PC-3 (cell line): ENCODE data around the gene GLS2. TPM values are rescaled to one million over a fixed set of nuclear protein-coding genes. Genes with fewer than 3 reads are reported as not detected.

Source experiments
- ATAC-seq: fragments of 200-7000 bp; cut with Tn5 transposase; 2 replicates; pipeline ENCODE4 v1.9.1; 2020; ENCODE audit warnings: mild to moderate bottlenecking, moderate library complexity
- BruUV-seq: library from RNA; stranded (reverse); fragments of 400-500 nt; replicated peaks from 2 replicates; lab custom pipeline; 2021; lab: Mats Ljungman, UMichigan
- CTCF ChIA-PET: fragments of 300-600 bp; sonication (Branson Sonifier 250); formaldehyde crosslinking; loops from one replicate; lab custom pipeline; 2022; ENCODE audit warnings: antibody characterized with exemption; lab: Charles Lee
- POLR2A ChIA-PET: fragments of 300-600 bp; sonication (Branson Sonifier 250); formaldehyde crosslinking; loops from one replicate; lab custom pipeline; 2022; ENCODE audit warnings: antibody characterized with exemption; ENCODE audit not compliant: unreplicated experiment; lab: Charles Lee
- DNase-seq: peaks from one replicate; pipeline ENCODE4 v3.0.0-alpha.2; 2015
- H2AFZ ChIP-seq: fragments of 300-600 bp; sonication (generic); 2 replicates; pipeline ENCODE4 v1.6.0; 2016; ENCODE audit warnings: antibody characterized with exemption, low read length
- H3F3A ChIP-seq: fragments of 300-600 bp; sonication (generic); one replicate; pipeline ENCODE4 v1.6.0; 2017; ENCODE audit warnings: antibody characterized with exemption, low read length, control low read depth, mild to moderate bottlenecking; ENCODE audit not compliant: unreplicated experiment
- H3K27ac ChIP-seq: fragments of 300-600 bp; sonication (generic); 2 replicates; pipeline ENCODE4 v1.5.1; 2016; ENCODE audit warnings: mild to moderate bottlenecking, low read length
- H3K27me3 ChIP-seq: fragments of 300-600 bp; sonication (generic); 2 replicates; pipeline ENCODE4 v1.6.1; 2016; ENCODE audit warnings: low read length, mixed read lengths
- H3K36me3 ChIP-seq: fragments of 300-600 bp; sonication (generic); 2 replicates; pipeline ENCODE4 v1.6.1; 2016; ENCODE audit warnings: low read depth, mixed run types, low read length, mixed read lengths
- H3K4me1 ChIP-seq: fragments of 300-600 bp; sonication (generic); 2 replicates; pipeline ENCODE4 v1.5.1; 2016; ENCODE audit warnings: low read length; ENCODE audit not compliant: insufficient read depth
- H3K4me2 ChIP-seq: fragments of 300-600 bp; sonication (generic); 2 replicates; pipeline ENCODE4 v1.6.0; 2016; ENCODE audit warnings: low read length
- H3K4me3 ChIP-seq: fragments of 300-600 bp; sonication (generic); 2 replicates; pipeline ENCODE4 v1.5.1; 2016; ENCODE audit warnings: mild to moderate bottlenecking, low read length, mixed read lengths
- H3K79me2 ChIP-seq: fragments of 300-600 bp; sonication (generic); 2 replicates; pipeline ENCODE4 v1.6.1; 2017; ENCODE audit warnings: low read length, mixed read lengths
- H3K9ac ChIP-seq: fragments of 300-600 bp; sonication (generic); 2 replicates; pipeline ENCODE4 v1.6.0; 2016; ENCODE audit warnings: mild to moderate bottlenecking, low read length
- H3K9me2 ChIP-seq: fragments of 300-600 bp; sonication (generic); replicated peaks from 2 replicates; pipeline ENCODE4 v1.6.1; 2016; ENCODE audit warnings: mixed run types, low read length, mixed read lengths
- H3K9me3 ChIP-seq: fragments of 300-600 bp; sonication (generic); 2 replicates; pipeline ENCODE4 v1.6.1; 2016; ENCODE audit warnings: low read length, mixed read lengths
- H4K20me1 ChIP-seq: fragments of 300-600 bp; sonication (generic); 2 replicates; pipeline ENCODE4 v1.6.1; 2016; ENCODE audit warnings: low read length, mixed read lengths
- CTCF ChIP-seq: fragments of 300-600 bp; sonication (generic); conservative IDR thresholded peaks from 2 replicates; pipeline ENCODE4 v1.5.1; 2017; ENCODE audit warnings: antibody characterized with exemption, low read depth, mild to moderate bottlenecking, low read length
- EZH2 ChIP-seq: fragments of 300-600 bp; sonication (generic); IDR thresholded peaks from one replicate; pipeline ENCODE4 v1.6.1; 2017; ENCODE audit warnings: antibody characterized with exemption, mild to moderate bottlenecking, low read length; ENCODE audit not compliant: unreplicated experiment
- EZH2phosphoT487 ChIP-seq: fragments of 300-600 bp; sonication (generic); IDR thresholded peaks from 2 replicates; pipeline ENCODE4 v1.6.1; 2018; ENCODE audit warnings: mild to moderate bottlenecking, antibody characterized with exemption, low read length, borderline replicate concordance
- intact Hi-C: fragments of 100-400 bp; cut with micrococcal nuclease; formaldehyde crosslinking; loops from 2 replicates; pipeline ENCODE4 v1.9.0; 2023
- total RNA-seq: library from RNA; depleted of rRNA; stranded (reverse); fragments of >200 nt; gene quantifications from 2 replicates; pipeline ENCODE4 v1.2.3, GENCODE V29; 2014

The GLS2 gene
- total RNA-seq, 1 experiment from 2014 or later = 4.0 TPM

GRCh38 chr12:56487448-56488040 is 417 bp downstream of the GLS2 start:
- Histone ChIP-seq H3K9ac (peak overlapping the region; percentile 34), H3K9me3 (no peaks in the 10 kb centered on the region), H3K36me3 (no peaks in the 10 kb centered on the region), H3K4me1 (peaks cover 5% of the 10 kb centered on the region; the same call in 1 of the 2 replicates), H3F3A (no peaks in the 10 kb centered on the region), H3K27ac (no peak overlapping the region), H3K4me3 (peak overlapping the region; percentile 84), H3K27me3 (no peaks in the 10 kb centered on the region), H4K20me1 (no peaks in the 10 kb centered on the region), H2AFZ (peak overlapping the region; percentile 96), H3K4me2 (peak overlapping the region; percentile 100), H3K9me2 (no peaks in the 10 kb centered on the region), H3K79me2 (no peaks in the 10 kb centered on the region)
- no peak for TF ChIP-seq EZH2phosphoT487
- no peak for TF ChIP-seq EZH2
- TF ChIP-seq CTCF = no peak
- POLR2A ChIA-PET = no interaction called here
- intact Hi-C loops = no loop called here
- DNase-seq (peak; percentile 41), ATAC-seq (peak; percentile 63)
- BruUV-seq = no TSS peak
- CTCF ChIA-PET = no interaction called here

GRCh38 chr12:56486694-56487093 is 1.3 kb downstream of the GLS2 start:
- Histone ChIP-seq H3K27ac (no peak overlapping the region), H3K9ac (no peak overlapping the region), H3K36me3 (no peaks in the 10 kb centered on the region), H2AFZ (peak overlapping the region; percentile 96; the same call in 1 of the 2 replicates), H3K9me3 (no peaks in the 10 kb centered on the region), H3K9me2 (no peaks in the 10 kb centered on the region), H3F3A (no peaks in the 10 kb centered on the region), H3K4me2 (peak overlapping the region; percentile 100), H3K4me3 (no peak overlapping the region), H4K20me1 (no peaks in the 10 kb centered on the region), H3K27me3 (no peaks in the 10 kb centered on the region), H3K79me2 (no peaks in the 10 kb centered on the region), H3K4me1 (peaks cover 5% of the 10 kb centered on the region; the same call in 1 of the 2 replicates)
- no TSS peak for BruUV-seq
- ChIA-PET CTCF (no interaction called here), POLR2A (no interaction called here)
- intact Hi-C loops = no loop called here
- no peak for DNase-seq
- TF ChIP-seq EZH2 = no peak
- TF ChIP-seq EZH2phosphoT487 = no peak
- TF ChIP-seq CTCF = no peak
- ATAC-seq = no peak

GRCh38 chr12:56484566-56484965 is 3.4 kb downstream of the GLS2 start:
- H3F3A ChIP-seq = no peaks in the 10 kb centered on the region
- H3K27ac ChIP-seq = no peak overlapping the region
- ChIA-PET POLR2A (no interaction called here), CTCF (no interaction called here)
- no peaks in the 10 kb centered on the region for H3K27me3 ChIP-seq
- no peaks in the 10 kb centered on the region for H3K9me3 ChIP-seq
- no peak overlapping the region for H3K4me3 ChIP-seq
- BruUV-seq = no TSS peak
- DNase-seq (no peak), ATAC-seq (no peak)
- no peak overlapping the region for H3K9ac ChIP-seq
- H2AFZ ChIP-seq = no peak overlapping the region
- no peak overlapping the region for H3K4me2 ChIP-seq
- no peaks in the 10 kb centered on the region for H3K36me3 ChIP-seq
- no peaks in the 10 kb centered on the region for H4K20me1 ChIP-seq
- H3K9me2 ChIP-seq = no peaks in the 10 kb centered on the region
- intact Hi-C loops = no loop called here
- H3K79me2 ChIP-seq = no peaks in the 10 kb centered on the region
- H3K4me1 ChIP-seq = peaks cover 5% of the 10 kb centered on the region; the same call in 1 of the 2 replicates
- TF ChIP-seq EZH2phosphoT487 (no peak), CTCF (no peak), EZH2 (no peak)
